ENCODE data around the gene BIRC6.
"Not testable (repeated sequence)": the region's sequence is repeated elsewhere in the genome, so short reads cannot be mapped to it uniquely, and the experiment has no call there.

The BIRC6 gene

GRCh38 chr2:32522770-32523169 is 165.9 kb downstream of the BIRC6 start:
- DNase-seq: no peak

GRCh38 chr2:32523686-32524085 is 166.9 kb downstream of the BIRC6 start:
- no peak for DNase-seq

- no peak for DNase-seq
Observed at GRCh38 chr2:32532341-32532740, 175.5 kb downstream of the BIRC6 start.

- no peak for DNase-seq
Observed at GRCh38 chr2:32532961-32533360, 176.1 kb downstream of the BIRC6 start.

- no peak for DNase-seq
Observed at GRCh38 chr2:32534831-32535230, 178.0 kb downstream of the BIRC6 start.

- DNase-seq: no peak
Observed at GRCh38 chr2:32538735-32539134, 181.9 kb downstream of the BIRC6 start.

GRCh38 chr2:32552483-32552882 is 195.7 kb downstream of the BIRC6 start:
- not testable (repeated sequence) for DNase-seq

GRCh38 chr2:32553829-32554432 is 197.1 kb downstream of the BIRC6 start:
- DNase-seq: peak; percentile 48

- DNase-seq: no peak
Observed at GRCh38 chr2:32558492-32558891, 201.7 kb downstream of the BIRC6 start.

GRCh38 chr2:32559136-32559535 is 202.3 kb downstream of the BIRC6 start:
- no peak for DNase-seq

- no peak for DNase-seq
Observed at GRCh38 chr2:32562906-32563305, 206.1 kb downstream of the BIRC6 start.

GRCh38 chr2:32564417-32565035 is 207.7 kb downstream of the BIRC6 start:
- no peak for DNase-seq

- no peak for DNase-seq
Observed at GRCh38 chr2:32565902-32566301, 209.1 kb downstream of the BIRC6 start.

- DNase-seq: no peak
Observed at GRCh38 chr2:32572030-32572429, 215.2 kb downstream of the BIRC6 start.

GRCh38 chr2:32572737-32573136 is 215.9 kb downstream of the BIRC6 start:
- no peak for DNase-seq

- no peak for DNase-seq
Observed at GRCh38 chr2:32591669-32592463, 235.0 kb downstream of the BIRC6 start.

GRCh38 chr2:32594573-32594972 is 237.8 kb downstream of the BIRC6 start:
- DNase-seq: no peak

- DNase-seq: no peak
Observed at GRCh38 chr2:32611366-32611765, 254.5 kb downstream of the BIRC6 start.

- no peak for DNase-seq
Observed at GRCh38 chr2:32611771-32612170, 254.9 kb downstream of the BIRC6 start.

- DNase-seq: no peak
Observed at GRCh38 chr2:32614084-32614483, 257.3 kb downstream of the BIRC6 start.

- no peak for DNase-seq
Observed at GRCh38 chr2:32617599-32618189, 260.9 kb downstream of the BIRC6 start.

GRCh38 chr2:32622570-32623310 is 265.9 kb downstream of the BIRC6 start:
- DNase-seq: no peak

GRCh38 chr2:32623311-32623706 is 266.5 kb downstream of the BIRC6 start:
- DNase-seq: no peak
